Stimulated activated CD4-positive, alpha-beta T cell treated with anti-CD3 and anti-CD28 coated beads, Interleukin-15, amount 100 ng/mL, for 48 hours (primary cell): ENCODE measurements around the gene UCN2.
A peak's percentile ranks its signal among the peaks of the same experiment; 100 is the strongest.
"Not testable (repeated sequence)": the region's sequence is repeated elsewhere in the genome, so short reads cannot be mapped to it uniquely, and the experiment has no call there.

Experiments used
- DNase-seq, 2 donors: peaks; one replicate each; pipeline ENCODE4 v3.0.0-alpha.2; 2020; ENCODE audit warnings: low read depth in 2 of 2

UCN2 gene

GRCh38 chr3:48561045-48561736 lies 2.4 kb downstream of the UCN2 start:
- no peak for DNase-seq

DNA sequence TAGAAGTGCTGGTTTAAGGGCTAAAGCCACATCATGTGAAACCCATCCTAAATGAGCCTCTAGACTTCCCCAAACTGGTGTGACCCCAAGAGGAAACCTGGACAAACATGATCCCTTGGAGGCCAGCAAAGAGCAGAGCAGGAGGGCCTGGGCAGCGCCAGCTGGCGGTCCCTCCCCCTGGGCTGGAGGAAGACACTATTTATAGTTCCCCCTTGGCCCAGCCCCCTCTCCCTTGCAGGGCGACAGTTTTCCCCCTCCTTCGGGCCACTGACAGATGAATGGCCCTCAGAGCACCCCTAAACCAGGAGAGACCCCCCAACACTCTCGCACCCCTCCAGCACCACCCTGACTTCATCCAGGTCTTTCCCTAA lies 2.9 kb downstream of the UCN2 start:
- no peak for DNase-seq

GRCh38 chr3:48558493-48559134 lies 5.0 kb downstream of the UCN2 start:
- DNase-seq: no peak

DNA sequence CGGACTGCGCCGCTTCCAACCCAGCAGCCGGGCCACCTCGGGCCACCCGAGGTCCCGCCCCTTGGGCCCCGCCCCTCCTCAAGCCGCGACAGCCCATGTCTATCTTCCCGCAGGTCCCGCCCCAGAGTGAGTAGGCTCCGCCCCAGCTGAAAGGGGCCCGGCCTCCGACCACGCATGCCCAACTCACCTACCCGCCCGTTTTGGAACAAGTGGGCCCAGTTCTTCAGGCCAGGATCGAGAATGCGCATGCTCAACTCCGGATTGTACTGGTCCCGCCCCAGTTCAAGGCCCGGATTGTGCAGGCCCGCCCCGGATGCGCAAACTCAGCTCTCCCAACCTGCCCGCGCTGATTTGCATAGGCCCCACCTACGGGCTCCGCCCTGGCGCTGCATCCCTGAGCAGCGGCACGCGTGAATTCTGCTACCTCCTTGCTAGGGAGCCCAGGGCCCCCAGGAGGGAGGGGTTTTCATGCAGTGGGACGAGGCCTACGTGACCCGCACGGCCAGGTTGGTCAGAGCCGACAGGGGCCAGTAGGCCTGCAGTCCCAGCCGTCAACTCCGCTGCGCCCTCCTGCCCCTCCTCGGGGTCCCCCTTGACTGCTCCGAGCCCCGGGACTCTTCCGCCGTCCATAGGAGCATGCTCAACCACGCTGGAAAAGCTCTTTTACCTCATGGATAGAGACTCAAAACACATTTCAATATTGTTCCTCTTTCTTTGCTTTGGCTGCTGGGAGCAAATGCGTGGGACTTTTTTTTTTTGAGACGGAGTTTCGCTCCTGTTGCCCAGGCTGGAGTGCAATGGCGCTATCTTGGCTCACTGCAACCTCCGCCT lies 6.6 kb downstream of the UCN2 start, which contains the start of gene PFKFB4:
Gene PFKFB4, minus strand, starts transcription at position 8 of the 831 bp plus-strand sequence. CDS start 26 bp downstream, outside the sequence.
- DNase-seq: peak; percentile 98 to 100

DNA sequence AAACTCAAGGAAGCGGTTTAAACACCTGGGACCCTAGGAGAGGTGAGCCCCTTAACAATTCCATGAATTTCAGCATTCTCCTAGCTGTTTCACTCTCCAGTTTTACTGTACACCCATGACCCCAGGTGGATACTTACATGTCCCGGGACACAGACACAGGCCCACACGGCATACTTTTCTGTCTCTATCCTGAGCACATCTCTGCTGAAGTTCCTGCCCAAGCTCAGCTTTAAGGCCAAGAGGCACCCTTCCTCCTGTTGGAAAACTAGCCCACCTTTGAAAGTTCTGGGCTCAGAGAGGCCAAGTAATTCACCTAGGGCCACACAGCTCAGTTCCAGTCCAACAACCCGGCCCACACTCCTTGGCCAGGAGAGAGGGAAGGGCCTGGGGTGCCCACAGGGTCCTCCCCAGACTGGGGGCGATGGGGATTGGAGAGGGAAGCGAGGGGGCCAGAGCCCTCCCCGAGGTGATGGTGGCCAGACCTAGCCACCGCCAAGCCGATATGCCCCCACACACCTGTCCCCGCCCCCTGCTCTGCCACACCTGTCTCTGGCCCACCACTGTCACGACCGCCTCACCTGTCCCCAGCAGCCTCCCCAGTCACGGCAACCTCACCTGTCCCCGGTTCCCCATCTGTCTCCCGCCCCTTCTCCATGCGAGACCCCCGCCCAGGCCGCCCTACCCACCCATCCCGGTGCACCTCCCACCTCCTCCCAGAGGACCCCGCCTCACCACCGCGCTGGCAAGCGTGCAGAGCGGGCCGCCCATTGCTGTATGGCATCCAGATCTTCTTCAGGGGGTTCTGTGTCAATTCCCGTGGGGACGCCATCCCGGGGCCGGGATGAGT lies 7.4 kb downstream of the UCN2 start:
- DNase-seq: no peak

DNA sequence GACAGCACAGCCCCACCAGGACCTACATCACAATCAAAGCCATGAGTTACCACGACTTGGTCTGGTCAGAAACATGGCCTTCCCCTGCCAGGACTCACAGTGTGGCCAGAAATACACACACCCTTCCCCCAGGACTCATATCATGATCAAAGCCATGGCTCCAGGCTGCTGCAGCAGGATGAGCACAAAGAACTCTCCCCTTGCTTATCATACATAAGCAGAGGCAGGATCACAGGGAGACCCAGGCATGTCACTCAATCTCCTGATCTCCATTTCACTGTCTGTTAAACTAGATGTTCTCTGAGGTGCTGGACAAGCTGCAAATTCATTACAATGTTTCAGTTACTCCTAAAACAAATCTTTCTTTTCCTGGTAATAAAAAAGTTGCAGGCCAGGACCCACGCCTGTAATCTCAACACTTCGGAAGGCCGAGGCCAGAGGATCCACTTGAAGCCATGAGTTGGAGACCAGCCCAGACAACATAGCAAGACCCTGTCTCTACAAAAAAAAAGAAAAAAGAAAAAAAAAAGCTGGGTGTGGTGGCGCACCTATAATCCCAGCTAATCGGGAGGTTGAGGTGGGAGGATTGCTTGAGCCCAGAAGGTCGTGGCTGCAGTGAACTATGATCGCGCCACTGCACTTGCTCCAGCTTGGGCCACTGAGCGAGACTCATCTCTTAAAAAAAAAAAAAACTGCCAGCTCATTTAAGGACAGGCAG lies 8.2 kb downstream of the UCN2 start:
- DNase-seq: no peak

DNA sequence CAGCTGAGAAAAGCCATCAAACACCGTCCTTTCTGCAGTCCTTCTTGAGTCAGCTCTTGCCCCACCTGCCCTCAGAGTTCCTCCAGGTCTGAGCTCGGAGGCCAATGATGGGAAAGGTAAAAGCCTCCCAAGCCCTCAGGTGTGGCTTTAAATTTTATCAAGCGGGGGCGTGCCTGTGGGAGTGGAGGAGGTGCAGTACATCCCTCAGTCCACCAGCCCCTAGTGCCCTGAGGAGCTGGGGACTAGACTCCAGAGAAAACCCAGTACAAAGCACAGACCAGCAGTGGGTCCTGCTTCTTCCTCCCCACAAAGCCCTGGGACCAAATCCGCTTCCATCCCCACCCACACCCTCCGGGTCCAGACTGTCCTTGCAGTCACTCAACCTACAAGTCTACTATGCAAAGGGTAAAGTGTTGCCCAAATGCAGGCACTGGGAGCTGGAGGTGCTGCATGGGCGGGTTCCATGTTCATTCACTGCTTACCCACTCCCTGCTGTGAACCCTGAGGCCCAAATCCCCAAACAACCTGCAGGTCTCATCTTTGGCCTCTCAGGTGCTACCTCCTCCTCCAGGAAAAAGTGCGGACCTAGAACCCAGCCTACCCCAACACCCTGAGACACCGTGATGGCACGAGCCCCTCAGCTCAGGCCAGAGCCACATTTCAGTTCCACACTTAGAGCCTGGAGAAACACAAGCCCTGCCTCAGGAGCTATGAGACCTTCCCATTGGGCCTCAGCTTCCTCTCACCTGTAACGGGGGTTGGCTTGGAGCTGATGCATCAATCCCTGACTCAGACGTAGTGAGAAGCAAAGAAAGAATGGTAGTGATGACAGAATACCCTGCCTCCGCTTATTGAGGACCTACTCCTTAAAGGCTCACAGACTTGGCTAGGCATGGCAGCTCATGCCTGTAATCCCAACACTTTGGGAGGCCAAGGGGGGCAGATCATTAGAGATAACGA lies 9.4 kb downstream of the UCN2 start:
- DNase-seq: no peak

DNA sequence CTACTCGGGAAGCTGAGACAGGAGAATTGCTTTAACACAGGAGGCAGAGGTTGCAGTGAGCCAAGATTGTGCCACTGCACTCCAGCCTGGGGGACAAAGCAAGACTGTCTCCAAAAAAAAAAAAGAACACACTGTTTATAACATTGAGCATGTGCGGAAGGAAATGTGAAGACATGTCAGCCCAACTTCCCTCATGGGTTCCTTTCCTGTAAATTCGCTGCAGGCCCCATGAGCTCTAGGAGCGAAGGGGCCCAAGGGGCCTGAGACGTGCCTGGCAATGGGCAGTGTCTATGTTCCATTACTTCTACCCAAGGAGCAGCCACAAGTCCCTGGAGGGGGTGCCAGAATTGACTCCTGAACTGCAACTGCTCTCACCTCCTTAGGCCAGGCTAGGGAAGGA lies 10.2 kb downstream of the UCN2 start:
- no peak for DNase-seq

GRCh38 chr3:48552111-48552951 lies 11.2 kb downstream of the UCN2 start:
- DNase-seq: no peak

DNA sequence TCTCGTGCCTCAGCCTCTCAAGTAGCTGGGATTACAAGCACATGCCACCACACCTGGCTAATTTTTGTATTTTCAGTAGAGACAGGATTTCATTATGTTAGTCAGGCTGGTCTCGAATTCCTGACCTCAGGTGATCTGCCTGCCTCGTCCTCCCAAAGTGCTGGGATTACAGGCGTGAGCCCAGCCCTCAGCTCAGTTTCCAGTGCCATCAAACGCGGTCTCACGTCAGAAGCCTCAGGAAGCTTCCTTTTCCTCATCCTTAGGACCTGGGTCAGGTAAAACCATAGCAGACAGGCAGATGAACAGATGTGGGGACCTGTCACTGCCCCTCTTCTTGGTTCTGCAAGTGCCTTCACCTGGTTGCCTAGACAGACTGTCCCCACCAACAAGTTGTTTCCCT lies 11.9 kb downstream of the UCN2 start:
- DNase-seq: not testable (repeated sequence)

GRCh38 chr3:48548729-48549705 lies 14.6 kb downstream of the UCN2 start:
- peak; percentile 59 to 79 for DNase-seq

- no peak for DNase-seq
Observed at GRCh38 chr3:48548126-48548525, 15.5 kb downstream of the UCN2 start.

DNA sequence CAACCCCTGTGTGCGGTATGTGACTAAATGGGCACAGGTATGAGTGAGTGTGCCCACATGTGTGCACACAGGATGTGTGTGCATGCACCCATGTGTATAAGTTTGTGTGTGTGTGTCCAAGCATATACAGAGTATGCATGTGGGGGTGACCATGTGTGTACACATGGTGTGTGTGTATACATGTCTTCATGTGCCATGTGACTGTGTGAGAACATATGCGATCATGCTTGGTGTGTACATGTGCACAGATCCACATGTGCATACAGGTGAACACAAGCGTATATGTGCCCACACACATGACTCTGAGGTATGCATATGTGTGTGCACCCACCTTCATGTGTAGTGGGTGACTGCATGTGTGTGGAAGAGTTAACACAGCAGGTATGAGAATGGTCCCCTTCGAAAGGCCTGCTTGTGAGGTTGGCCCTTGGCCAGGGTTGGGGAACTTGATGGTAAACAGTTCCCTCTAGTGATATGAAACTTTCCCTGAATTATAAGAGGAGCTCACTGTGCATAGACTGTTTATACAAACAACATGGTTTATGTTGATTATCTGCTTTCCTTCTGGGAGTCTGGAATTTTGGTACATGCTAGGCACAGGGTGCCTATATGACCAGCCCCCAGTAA lies 17.3 kb downstream of the UCN2 start:
- DNase-seq: no peak

GRCh38 chr3:48544141-48544540 lies 19.4 kb downstream of the UCN2 start:
- no peak for DNase-seq

DNA sequence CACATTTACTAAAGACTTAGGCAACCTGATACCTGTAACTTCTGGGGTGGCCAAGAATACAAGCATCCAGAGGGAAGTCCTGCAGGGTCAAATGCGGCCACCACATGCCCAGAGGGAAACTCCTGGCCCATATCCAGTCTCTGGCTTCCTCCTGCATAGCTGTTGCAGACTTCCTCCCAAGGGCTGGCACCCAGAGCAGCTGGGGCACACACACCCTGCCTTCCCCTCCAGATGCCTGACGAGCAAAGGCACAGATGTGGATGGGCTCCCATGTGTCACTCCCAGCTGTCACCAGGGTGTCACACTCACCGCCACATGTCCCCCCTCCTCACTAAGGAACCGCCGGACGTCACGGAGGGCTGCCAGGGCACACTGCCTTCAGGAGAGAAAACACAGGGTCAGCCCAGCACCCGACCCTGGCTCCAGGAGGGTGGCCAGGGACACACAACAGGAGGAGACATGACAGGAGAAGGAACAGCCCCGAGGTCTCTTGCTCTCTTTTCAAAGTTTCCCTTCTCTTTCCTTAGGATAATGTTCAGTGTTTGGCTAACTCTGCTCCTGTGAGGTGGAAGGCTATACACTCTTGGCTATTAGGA lies 20.2 kb downstream of the UCN2 start:
- no peak for DNase-seq

GRCh38 chr3:48538451-48538850 lies 25.1 kb downstream of the UCN2 start:
- DNase-seq: no peak

GRCh38 chr3:48536785-48537184 lies 26.8 kb downstream of the UCN2 start:
- DNase-seq: no peak
